ENCODE data around the gene TMEM86A. TPM values are rescaled to one million over a fixed set of nuclear protein-coding genes. Genes with fewer than 3 reads are reported as not detected.

Gene TMEM86A
- total RNA-seq, 4 donors from 2014 or later: 17.1 to 57.0 (median 41.1) TPM

DNA sequence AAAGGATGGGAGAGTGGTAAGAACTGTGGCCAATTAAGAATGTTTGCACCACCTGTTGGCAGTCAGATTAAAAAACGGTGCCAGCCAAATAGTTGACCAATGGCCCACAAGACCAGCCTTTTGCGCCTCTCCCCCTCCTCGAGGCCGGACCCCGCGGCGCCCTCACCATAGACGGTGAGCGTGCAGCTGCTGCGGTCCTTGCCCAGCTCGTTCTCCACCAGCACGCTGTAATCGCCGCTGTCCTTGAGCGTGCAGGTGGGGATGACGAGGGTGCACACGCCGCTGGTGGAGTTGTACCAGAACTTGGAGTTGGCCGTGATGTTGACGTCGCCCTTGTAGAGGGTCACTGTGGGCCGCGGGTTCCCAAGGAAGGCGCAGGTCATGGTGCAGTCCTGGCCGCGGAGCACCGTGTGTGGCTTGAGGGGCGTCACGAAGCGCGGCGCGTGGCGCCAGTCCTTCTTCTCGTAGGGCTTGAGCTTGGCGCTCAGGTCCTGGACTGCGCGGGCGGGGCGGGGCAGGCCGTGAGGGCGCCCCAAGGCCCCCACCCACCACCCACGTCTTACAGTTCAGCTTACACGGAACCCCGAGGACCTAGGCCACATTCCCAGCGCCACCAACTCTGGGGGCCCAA lies 7.2 kb downstream of the TMEM86A start:
- Histone ChIP-seq H3K36me3 (peaks cover 13% of the 10 kb centered on the region), H3K4me3 (peak overlapping the region; percentile 60), H3K27ac (peak overlapping the region; percentile 68), H3K9me3 (no peaks in the 10 kb centered on the region), H3K27me3 (no peaks in the 10 kb centered on the region), H3K4me1 (peaks cover 27% of the 10 kb centered on the region)
- TF ChIP-seq, protein P1, sequence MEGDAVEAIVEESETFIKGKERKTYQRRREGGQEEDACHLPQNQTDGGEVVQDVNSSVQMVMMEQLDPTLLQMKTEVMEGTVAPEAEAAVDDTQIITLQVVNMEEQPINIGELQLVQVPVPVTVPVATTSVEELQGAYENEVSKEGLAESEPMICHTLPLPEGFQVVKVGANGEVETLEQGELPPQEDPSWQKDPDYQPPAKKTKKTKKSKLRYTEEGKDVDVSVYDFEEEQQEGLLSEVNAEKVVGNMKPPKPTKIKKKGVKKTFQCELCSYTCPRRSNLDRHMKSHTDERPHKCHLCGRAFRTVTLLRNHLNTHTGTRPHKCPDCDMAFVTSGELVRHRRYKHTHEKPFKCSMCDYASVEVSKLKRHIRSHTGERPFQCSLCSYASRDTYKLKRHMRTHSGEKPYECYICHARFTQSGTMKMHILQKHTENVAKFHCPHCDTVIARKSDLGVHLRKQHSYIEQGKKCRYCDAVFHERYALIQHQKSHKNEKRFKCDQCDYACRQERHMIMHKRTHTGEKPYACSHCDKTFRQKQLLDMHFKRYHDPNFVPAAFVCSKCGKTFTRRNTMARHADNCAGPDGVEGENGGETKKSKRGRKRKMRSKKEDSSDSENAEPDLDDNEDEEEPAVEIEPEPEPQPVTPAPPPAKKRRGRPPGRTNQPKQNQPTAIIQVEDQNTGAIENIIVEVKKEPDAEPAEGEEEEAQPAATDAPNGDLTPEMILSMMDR (IDR thresholded peaks at IDR 0.05): no peak
- TF ChIP-seq POLR2A (IDR thresholded peaks at IDR 0.05) (no peak), POLR2AphosphoS5 (IDR thresholded peaks at IDR 0.05) (no peak), EP300 (IDR thresholded peaks at IDR 0.05) (no peak)
- peak in 1 of 2 donors; percentile 74 for DNase-seq (ENCODE audit: low spot score in 2 of 2)
- 4% methylated on average over 28 of the region's 46 CpGs for WGBS

- Histone ChIP-seq H3K36me3 (peaks cover 9% of the 10 kb centered on the region), H3K27me3 (no peaks in the 10 kb centered on the region), H3K4me3 (peak overlapping the region; percentile 60), H3K4me1 (peaks cover 27% of the 10 kb centered on the region), H3K27ac (peak overlapping the region; percentile 68), H3K9me3 (no peaks in the 10 kb centered on the region)
- TF ChIP-seq POLR2A (IDR thresholded peaks at IDR 0.05): no peak
- TF ChIP-seq EP300 (IDR thresholded peaks at IDR 0.05): no peak
- TF ChIP-seq POLR2AphosphoS5 (IDR thresholded peaks at IDR 0.05): no peak
- TF ChIP-seq, protein P1 (IDR thresholded peaks at IDR 0.05): no peak
- peak in 1 of 2 donors; percentile 84 for DNase-seq (ENCODE audit: low spot score in 2 of 2)
- 17% methylated on average over 33 of the region's 34 CpGs for whole genome bisulfite sequencing
Observed at GRCh38 chr11:18706330-18707243, 8.0 kb downstream of the TMEM86A start.

- 90% methylated on average over 10 of the region's 12 CpGs for WGBS
- peaks cover 27% of the 10 kb centered on the region for H3K4me1 ChIP-seq
- H3K27ac ChIP-seq: no peak overlapping the region
- no peaks in the 10 kb centered on the region for H3K9me3 ChIP-seq
- peak in 1 of 2 donors; percentile 57 for DNase-seq (ENCODE audit: low spot score in 2 of 2)
- no peak overlapping the region for H3K4me3 ChIP-seq
- peaks cover 3% of the 10 kb centered on the region for H3K36me3 ChIP-seq
- H3K27me3 ChIP-seq: no peaks in the 10 kb centered on the region
- TF ChIP-seq EP300 (IDR thresholded peaks at IDR 0.05): no peak
- TF ChIP-seq, protein P1 (IDR thresholded peaks at IDR 0.05): no peak
- TF ChIP-seq POLR2AphosphoS5 (IDR thresholded peaks at IDR 0.05): no peak
- TF ChIP-seq POLR2A (IDR thresholded peaks at IDR 0.05): no peak
Observed at GRCh38 chr11:18707811-18708340, 9.3 kb downstream of the TMEM86A start.

- no peaks in the 10 kb centered on the region for H3K36me3 ChIP-seq
- H3K27ac ChIP-seq: no peak overlapping the region
Observed at GRCh38 chr11:18709414-18709813, 10.8 kb downstream of the TMEM86A start.

More at GRCh38 chr11:18709414-18709813, 10.8 kb downstream of the TMEM86A start:
- Histone ChIP-seq H3K9me3 (no peaks in the 10 kb centered on the region), H3K4me1 (peaks cover 26% of the 10 kb centered on the region), H3K4me3 (no peak overlapping the region), H3K27me3 (no peaks in the 10 kb centered on the region)
- WGBS: 93% methylated on average over 4 of the region's 4 CpGs
- TF ChIP-seq, protein P1 (IDR thresholded peaks at IDR 0.05): no peak
- TF ChIP-seq EP300 (IDR thresholded peaks at IDR 0.05): no peak
- no peak for TF ChIP-seq POLR2AphosphoS5 (IDR thresholded peaks at IDR 0.05)
- no peak for TF ChIP-seq POLR2A (IDR thresholded peaks at IDR 0.05)
- peak in 1 of 2 donors; percentile 57 for DNase-seq (ENCODE audit: low spot score in 2 of 2)

Measured in suprapubic skin (tissue), 4 donors.